Liver (tissue), 9 donors: ENCODE measurements around the gene EXOC3L1. TPM values are rescaled to one million over a fixed set of nuclear protein-coding genes. Genes with fewer than 3 reads are reported as not detected.

Experiments used
- DNase-seq: peaks from one replicate; pipeline ENCODE4 v3.0.0-alpha.2; 2017; ENCODE audit warnings: low spot score
- H3K27ac ChIP-seq, 2 donors: one replicate each; pipeline ENCODE4 v1.7.0; 2013; ENCODE audit warnings: inconsistent platforms in 2 of 2, low read length in 2 of 2, control low read depth in 1 of 2, low read depth in 1 of 2, mild to moderate bottlenecking in 1 of 2
- H3K27me3 ChIP-seq, 4 donors: one replicate each; pipeline versions ENCODE4 v1.6.1 to v1.7.0; 2013; ENCODE audit warnings: low read length in 3 of 4, inconsistent platforms in 1 of 4, mild to moderate bottlenecking in 1 of 4, moderate library complexity in 1 of 4; ENCODE audit not compliant: control insufficient read depth in 4 of 4, insufficient read depth in 4 of 4
- H3K36me3 ChIP-seq, 4 donors: one replicate each; pipeline versions ENCODE4 v1.6.1 to v1.7.0; 2013; ENCODE audit warnings: low read length in 3 of 4, mild to moderate bottlenecking in 3 of 4, low read depth in 1 of 4, moderate library complexity in 1 of 4; ENCODE audit not compliant: control insufficient read depth in 4 of 4, insufficient read depth in 3 of 4
- H3K4me1 ChIP-seq, 4 donors: one replicate each; pipeline versions ENCODE4 v1.6.1 to v1.7.0; 2013; ENCODE audit warnings: low read length in 3 of 4, mild to moderate bottlenecking in 3 of 4, moderate library complexity in 1 of 4; ENCODE audit not compliant: control insufficient read depth in 4 of 4, insufficient read depth in 4 of 4
- H3K4me3 ChIP-seq, 3 donors: one replicate each; pipeline versions ENCODE4 v1.6.1 to v1.7.0; 2013; ENCODE audit warnings: low read length in 3 of 3, control low read depth in 1 of 3, low read depth in 1 of 3, mild to moderate bottlenecking in 1 of 3
- H3K9ac ChIP-seq, 2 donors: one replicate each; pipeline ENCODE4 v1.7.0; 2013; ENCODE audit warnings: low read length in 2 of 2, mild to moderate bottlenecking in 2 of 2, moderate library complexity in 2 of 2, control low read depth in 1 of 2, low read depth in 1 of 2
- H3K9me3 ChIP-seq, 4 donors: one replicate each; pipeline versions ENCODE4 v1.6.1 to v1.7.0; 2013; ENCODE audit warnings: low read length in 3 of 4; ENCODE audit not compliant: control insufficient read depth in 4 of 4
- ATF3 ChIP-seq: IDR thresholded peaks from 2 replicates; pipeline ENCODE4 v1.6.1; 2016; ENCODE audit warnings: antibody characterized with exemption
- EGR1 ChIP-seq, 2 donors: IDR thresholded peaks; 2 replicates each; pipeline ENCODE4 v1.6.1; 2016 to 2018; ENCODE audit warnings: antibody characterized with exemption in 2 of 2, low read depth in 2 of 2
- FOXA1 ChIP-seq: IDR thresholded peaks from 2 replicates; pipeline ENCODE4 v1.6.1; 2016; ENCODE audit warnings: antibody characterized with exemption
- FOXA2 ChIP-seq: IDR thresholded peaks from 2 replicates; pipeline ENCODE4 v1.6.1; 2016; ENCODE audit warnings: antibody characterized with exemption
- GABPA ChIP-seq, 2 donors: IDR thresholded peaks in 1 of 2; conservative IDR thresholded peaks in 1 of 2; 2 replicates each; pipeline ENCODE4 v1.6.1; 2016; ENCODE audit warnings: antibody characterized with exemption in 2 of 2, mild to moderate bottlenecking in 1 of 2, moderate library complexity in 1 of 2
- HNF4A ChIP-seq, 2 donors: conservative IDR thresholded peaks; 2 replicates each; pipeline ENCODE4 v1.6.1; 2016; ENCODE audit warnings: antibody characterized with exemption in 2 of 2, mild to moderate bottlenecking in 2 of 2
- HNF4G ChIP-seq: IDR thresholded peaks from 2 replicates; pipeline ENCODE4 v1.6.1; 2016; ENCODE audit warnings: antibody characterized with exemption
- JUND ChIP-seq, 2 donors: IDR thresholded peaks; 2 replicates each; pipeline ENCODE4 v1.6.1; 2016; ENCODE audit warnings: antibody characterized with exemption in 2 of 2
- MAX ChIP-seq: IDR thresholded peaks from 2 replicates; pipeline ENCODE4 v1.6.1; 2016; ENCODE audit warnings: antibody characterized with exemption
- NR2F2 ChIP-seq: IDR thresholded peaks from 2 replicates; pipeline ENCODE4 v1.6.1; 2016; ENCODE audit warnings: antibody characterized with exemption
- RAD21 ChIP-seq, 2 donors: IDR thresholded peaks; 2 replicates each; pipeline ENCODE4 v1.6.1; 2016; ENCODE audit warnings: antibody characterized with exemption in 2 of 2, mild to moderate bottlenecking in 2 of 2
- RXRA ChIP-seq, 2 donors: IDR thresholded peaks; 2 replicates each; pipeline ENCODE4 v1.6.1; 2017 to 2018; ENCODE audit warnings: antibody characterized with exemption in 2 of 2, mild to moderate bottlenecking in 1 of 2
- SP1 ChIP-seq: IDR thresholded peaks from 2 replicates; pipeline ENCODE4 v1.6.1; 2018; ENCODE audit warnings: antibody characterized with exemption, mild to moderate bottlenecking
- TAF1 ChIP-seq: conservative IDR thresholded peaks from 2 replicates; pipeline ENCODE4 v1.6.1; 2016; ENCODE audit warnings: antibody characterized with exemption, mild to moderate bottlenecking
- YY1 ChIP-seq: IDR thresholded peaks from 2 replicates; pipeline ENCODE4 v1.6.1; 2016; ENCODE audit warnings: antibody characterized with exemption, mild to moderate bottlenecking
- ZBTB33 ChIP-seq: IDR thresholded peaks from 2 replicates; pipeline ENCODE4 v1.6.1; 2016; ENCODE audit warnings: antibody characterized with exemption
- WGBS: extraction: QIAGEN DNeasy Blood & Tissue Kit; methylation state at CpG from one replicate; pipeline ENCODE4 v1.1.7; 2013; 5-methylcytosine and 5-hydroxymethylcytosine counted together
- polyA plus RNA-seq, 2 donors: library from polyadenylated mRNA; stranded (reverse) in 1 of 2; unstranded in 1 of 2; fragments of 200-250 nt in 1 of 2; fragments of >200 nt in 1 of 2; fragmentation: Nextera tagmentation in 1 of 2; extraction: Ambion mirVana in 1 of 2; gene quantifications; one replicate each; pipeline versions ENCODE4 v1.2.1 to v1.2.3, GENCODE V29; 2013 to 2015
- total RNA-seq, 2 donors: library from RNA; depleted of rRNA; stranded (reverse); fragments of >200 nt; gene quantifications; one replicate each; pipeline ENCODE4 v1.2.3, GENCODE V29; 2014
- TF ChIP-seq, protein P1 (sequence below): fragments of 150-350 bp; IDR thresholded peaks from 2 replicates; pipeline ENCODE4 v1.5.1; 2017; ENCODE audit warnings: improper control_type of control experiment, low read depth, low read length; ENCODE audit not compliant: missing input control
- TF ChIP-seq, protein P2 (sequence below): IDR thresholded peaks from 2 replicates; pipeline ENCODE4 v1.6.1; 2016; ENCODE audit warnings: antibody characterized with exemption, mild to moderate bottlenecking
- donor health status: healthy.
- donor health status: healthy.
- donor health status: healthy.
- donor health status: healthy.
- donor health status: healthy.

The EXOC3L1 gene
- total and polyA plus RNA-seq, 4 donors = 1.1 to 3.7 (median 2.8) TPM

GRCh38 chr16:67229906-67230808 lies 40.2 kb upstream of the EXOC3L1 start:
- no peak overlapping the region for H3K4me3 ChIP-seq
- no peak overlapping the region for H3K9ac ChIP-seq
- no peak for DNase-seq
- TF ChIP-seq FOXA2 (no peak), EGR1 (IDR thresholded peaks at IDR 0.05; ENCODE audit: low read depth in 2 of 2) (no peak), YY1 (no peak), RXRA (IDR thresholded peaks at IDR 0.05) (no peak), MAX (no peak), HNF4A (conservative IDR thresholded peaks at IDR 0.05) (no peak), ATF3 (no peak), HNF4G (no peak), FOXA1 (no peak), GABPA (IDR thresholded peaks at IDR 0.05 in 1 of 2, conservative IDR thresholded peaks at IDR 0.05 in 1 of 2) (no peak), TAF1 (no peak), NR2F2 (no peak), RAD21 (IDR thresholded peaks at IDR 0.05) (no peak), JUND (IDR thresholded peaks at IDR 0.05) (no peak), ZBTB33 (no peak), SP1 (no peak)
- TF ChIP-seq, protein P1, sequence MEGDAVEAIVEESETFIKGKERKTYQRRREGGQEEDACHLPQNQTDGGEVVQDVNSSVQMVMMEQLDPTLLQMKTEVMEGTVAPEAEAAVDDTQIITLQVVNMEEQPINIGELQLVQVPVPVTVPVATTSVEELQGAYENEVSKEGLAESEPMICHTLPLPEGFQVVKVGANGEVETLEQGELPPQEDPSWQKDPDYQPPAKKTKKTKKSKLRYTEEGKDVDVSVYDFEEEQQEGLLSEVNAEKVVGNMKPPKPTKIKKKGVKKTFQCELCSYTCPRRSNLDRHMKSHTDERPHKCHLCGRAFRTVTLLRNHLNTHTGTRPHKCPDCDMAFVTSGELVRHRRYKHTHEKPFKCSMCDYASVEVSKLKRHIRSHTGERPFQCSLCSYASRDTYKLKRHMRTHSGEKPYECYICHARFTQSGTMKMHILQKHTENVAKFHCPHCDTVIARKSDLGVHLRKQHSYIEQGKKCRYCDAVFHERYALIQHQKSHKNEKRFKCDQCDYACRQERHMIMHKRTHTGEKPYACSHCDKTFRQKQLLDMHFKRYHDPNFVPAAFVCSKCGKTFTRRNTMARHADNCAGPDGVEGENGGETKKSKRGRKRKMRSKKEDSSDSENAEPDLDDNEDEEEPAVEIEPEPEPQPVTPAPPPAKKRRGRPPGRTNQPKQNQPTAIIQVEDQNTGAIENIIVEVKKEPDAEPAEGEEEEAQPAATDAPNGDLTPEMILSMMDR = no peak
- TF ChIP-seq, protein P2, sequence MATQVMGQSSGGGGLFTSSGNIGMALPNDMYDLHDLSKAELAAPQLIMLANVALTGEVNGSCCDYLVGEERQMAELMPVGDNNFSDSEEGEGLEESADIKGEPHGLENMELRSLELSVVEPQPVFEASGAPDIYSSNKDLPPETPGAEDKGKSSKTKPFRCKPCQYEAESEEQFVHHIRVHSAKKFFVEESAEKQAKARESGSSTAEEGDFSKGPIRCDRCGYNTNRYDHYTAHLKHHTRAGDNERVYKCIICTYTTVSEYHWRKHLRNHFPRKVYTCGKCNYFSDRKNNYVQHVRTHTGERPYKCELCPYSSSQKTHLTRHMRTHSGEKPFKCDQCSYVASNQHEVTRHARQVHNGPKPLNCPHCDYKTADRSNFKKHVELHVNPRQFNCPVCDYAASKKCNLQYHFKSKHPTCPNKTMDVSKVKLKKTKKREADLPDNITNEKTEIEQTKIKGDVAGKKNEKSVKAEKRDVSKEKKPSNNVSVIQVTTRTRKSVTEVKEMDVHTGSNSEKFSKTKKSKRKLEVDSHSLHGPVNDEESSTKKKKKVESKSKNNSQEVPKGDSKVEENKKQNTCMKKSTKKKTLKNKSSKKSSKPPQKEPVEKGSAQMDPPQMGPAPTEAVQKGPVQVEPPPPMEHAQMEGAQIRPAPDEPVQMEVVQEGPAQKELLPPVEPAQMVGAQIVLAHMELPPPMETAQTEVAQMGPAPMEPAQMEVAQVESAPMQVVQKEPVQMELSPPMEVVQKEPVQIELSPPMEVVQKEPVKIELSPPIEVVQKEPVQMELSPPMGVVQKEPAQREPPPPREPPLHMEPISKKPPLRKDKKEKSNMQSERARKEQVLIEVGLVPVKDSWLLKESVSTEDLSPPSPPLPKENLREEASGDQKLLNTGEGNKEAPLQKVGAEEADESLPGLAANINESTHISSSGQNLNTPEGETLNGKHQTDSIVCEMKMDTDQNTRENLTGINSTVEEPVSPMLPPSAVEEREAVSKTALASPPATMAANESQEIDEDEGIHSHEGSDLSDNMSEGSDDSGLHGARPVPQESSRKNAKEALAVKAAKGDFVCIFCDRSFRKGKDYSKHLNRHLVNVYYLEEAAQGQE = no peak
- peaks cover 7 to 19% (median 17%) of the 10 kb centered on the region in 4 donors for H3K36me3 ChIP-seq
- 95% methylated on average over 32 of the region's 32 CpGs for WGBS
- peaks cover 0 to 34% (median 18%) of the 10 kb centered on the region in 4 donors for H3K4me1 ChIP-seq
- no peak overlapping the region for H3K27ac ChIP-seq
- no peaks in the 10 kb centered on the region for H3K27me3 ChIP-seq
- no peaks in the 10 kb centered on the region for H3K9me3 ChIP-seq
